ENCODE data around the gene ATF6. TPM values are rescaled to one million over a fixed set of nuclear protein-coding genes. Genes with fewer than 3 reads are reported as not detected.

ATF6 gene
- total RNA-seq, 1 donor from 2014 or later = 22.9 TPM

- H3K27me3 Mint-ChIP-seq = no peaks in the 10 kb centered on the region
- DNase-seq (ENCODE audit: extremely low spot score, unreplicated experiment) = no peak
- TF ChIP-seq CTCF (conservative IDR thresholded peaks at IDR 0.05) = no peak
- no peaks in the 10 kb centered on the region for H3K9me3 Mint-ChIP-seq
- H3K4me3 Mint-ChIP-seq = no peak overlapping the region
- H3K36me3 Mint-ChIP-seq = peaks cover 7% of the 10 kb centered on the region
- H3K27ac Mint-ChIP-seq = no peak overlapping the region
- no peaks in the 10 kb centered on the region for H3K4me1 Mint-ChIP-seq (ENCODE audit: unreplicated experiment)
These were observed 12.4 kb downstream of the ATF6 start for GRCh38 chr1:161778522-161778921.

DNA sequence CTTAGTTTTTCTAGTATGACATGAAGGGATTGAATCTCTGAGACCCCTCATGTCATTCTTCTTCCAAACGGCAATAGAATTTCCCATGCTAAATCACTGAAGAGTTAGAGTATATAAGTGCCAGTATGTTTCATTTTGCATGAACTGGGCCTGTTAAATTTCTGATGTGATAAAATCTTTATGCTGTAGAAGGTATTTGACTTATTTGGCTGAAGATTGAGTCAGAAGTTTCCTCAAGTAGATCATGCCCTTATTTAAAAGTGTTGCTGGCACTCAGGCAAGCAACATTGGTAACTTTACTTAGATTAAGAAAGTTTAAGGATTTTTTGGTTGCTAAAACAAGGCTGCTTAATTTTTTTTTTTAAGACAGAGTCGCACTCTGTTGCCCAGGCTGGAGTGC is 13.3 kb downstream of the ATF6 start:
- no peaks in the 10 kb centered on the region for H3K4me1 Mint-ChIP-seq (ENCODE audit: unreplicated experiment)
- H3K4me3 Mint-ChIP-seq = no peak overlapping the region
- no peak for TF ChIP-seq CTCF (conservative IDR thresholded peaks at IDR 0.05)
- no peaks in the 10 kb centered on the region for H3K27me3 Mint-ChIP-seq
- no peak overlapping the region for H3K27ac Mint-ChIP-seq
- H3K36me3 Mint-ChIP-seq = peaks cover 9% of the 10 kb centered on the region
- H3K9me3 Mint-ChIP-seq = no peaks in the 10 kb centered on the region
- DNase-seq (ENCODE audit: extremely low spot score, unreplicated experiment) = no peak

- Mint-ChIP-seq H3K4me1 (ENCODE audit: unreplicated experiment) (no peaks in the 10 kb centered on the region), H3K27ac (no peak overlapping the region), H3K36me3 (peaks cover 16% of the 10 kb centered on the region), H3K9me3 (no peaks in the 10 kb centered on the region), H3K4me3 (no peak overlapping the region), H3K27me3 (no peaks in the 10 kb centered on the region)
- no peak for DNase-seq (ENCODE audit: extremely low spot score, unreplicated experiment)
- no peak for TF ChIP-seq CTCF (conservative IDR thresholded peaks at IDR 0.05)
These were observed 15.9 kb downstream of the ATF6 start for GRCh38 chr1:161781995-161782394.

DNA sequence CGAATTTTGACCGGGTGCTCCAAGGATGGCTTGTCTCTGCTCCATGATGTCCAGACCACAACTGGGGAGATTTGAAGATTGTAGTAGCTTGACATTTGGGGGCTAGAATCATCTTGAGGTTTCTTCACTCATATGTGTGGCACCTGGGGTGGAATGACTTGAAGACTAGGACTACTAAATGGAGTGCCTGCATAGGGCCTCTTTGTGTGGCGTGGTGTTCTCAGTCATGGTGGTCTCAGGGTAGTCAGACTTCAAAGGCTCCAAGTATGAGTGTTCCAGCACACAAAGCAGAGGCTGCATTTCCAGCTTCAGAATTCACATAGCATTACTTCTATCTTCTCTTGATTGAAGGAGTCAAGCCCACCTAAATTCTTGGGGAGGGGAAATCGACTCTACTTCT is 16.8 kb downstream of the ATF6 start:
- TF ChIP-seq CTCF (conservative IDR thresholded peaks at IDR 0.05) = no peak
- Mint-ChIP-seq H3K27me3 (no peaks in the 10 kb centered on the region), H3K4me3 (no peak overlapping the region), H3K36me3 (peaks cover 16% of the 10 kb centered on the region), H3K27ac (no peak overlapping the region), H3K9me3 (no peaks in the 10 kb centered on the region), H3K4me1 (ENCODE audit: unreplicated experiment) (no peaks in the 10 kb centered on the region)
- no peak for DNase-seq (ENCODE audit: extremely low spot score, unreplicated experiment)

GRCh38 chr1:161784968-161785367 is 18.8 kb downstream of the ATF6 start:
- Mint-ChIP-seq H3K9me3 (no peaks in the 10 kb centered on the region), H3K27ac (no peak overlapping the region), H3K27me3 (no peaks in the 10 kb centered on the region), H3K4me1 (ENCODE audit: unreplicated experiment) (no peaks in the 10 kb centered on the region), H3K36me3 (peaks cover 16% of the 10 kb centered on the region), H3K4me3 (no peak overlapping the region)
- DNase-seq (ENCODE audit: extremely low spot score, unreplicated experiment) = no peak
- TF ChIP-seq CTCF (conservative IDR thresholded peaks at IDR 0.05) = no peak

- no peak for DNase-seq (ENCODE audit: extremely low spot score, unreplicated experiment)
- H3K4me3 Mint-ChIP-seq = no peak overlapping the region
- H3K27me3 Mint-ChIP-seq = no peaks in the 10 kb centered on the region
- peaks cover under 1% of the 10 kb centered on the region for H3K4me1 Mint-ChIP-seq (ENCODE audit: unreplicated experiment)
- peak; percentile 37 for TF ChIP-seq CTCF (conservative IDR thresholded peaks at IDR 0.05)
- H3K9me3 Mint-ChIP-seq = no peaks in the 10 kb centered on the region
- peaks cover 20% of the 10 kb centered on the region for H3K36me3 Mint-ChIP-seq
- no peak overlapping the region for H3K27ac Mint-ChIP-seq
These were observed 21.2 kb downstream of the ATF6 start for GRCh38 chr1:161787355-161787754.
